WTC11 (cell line): ENCODE data around the gene TACO1. TPM values are rescaled to one million over a fixed set of nuclear protein-coding genes. Genes with fewer than 3 reads are reported as not detected.

ENCODE experiments used
- ATAC-seq: fragments of 200-7000 bp; cut with Tn5 transposase; 2 replicates; pipeline ENCODE4 v1.10.0; 2021; ENCODE audit warnings: mild to moderate bottlenecking, moderate library complexity
- CTCF ChIA-PET: fragments of 300-600 bp; sonication (Branson Sonifier 250); formaldehyde crosslinking; loops from one replicate; lab custom pipeline; 2021; ENCODE audit warnings: antibody characterized with exemption; lab: Charles Lee
- POLR2A ChIA-PET: fragments of 350-600 bp; sonication (Branson Sonifier 250); formaldehyde crosslinking; loops from one replicate; lab custom pipeline; 2021; ENCODE audit warnings: antibody characterized with exemption; lab: Charles Lee
- DNase-seq: peaks from one replicate; pipeline ENCODE4 v3.0.0; 2021; ENCODE audit warnings: low spot score
- H3K27ac Mint-ChIP-seq: 2 replicates; pipeline ENCODE4 v1.8.0; 2021; ENCODE audit warnings: mixed read lengths
- H3K27me3 Mint-ChIP-seq: 2 replicates; pipeline ENCODE4 v1.8.0; 2021; ENCODE audit warnings: low read depth, mild to moderate bottlenecking, moderate library complexity, mixed read lengths
- H3K36me3 Mint-ChIP-seq: 2 replicates; pipeline ENCODE4 v1.8.0; 2021; ENCODE audit warnings: mixed read lengths
- H3K4me1 Mint-ChIP-seq: 2 replicates; pipeline ENCODE4 v1.8.0; 2022; ENCODE audit warnings: mixed read lengths
- H3K4me3 Mint-ChIP-seq: 2 replicates; pipeline ENCODE4 v1.8.0; 2021; ENCODE audit warnings: mild to moderate bottlenecking, moderate library complexity, mixed read lengths
- H3K9me3 Mint-ChIP-seq: 2 replicates; pipeline ENCODE4 v1.8.0; 2021; ENCODE audit warnings: mixed read lengths
- ATF6 ChIP-seq: sonication (generic); formaldehyde crosslinking; IDR thresholded peaks from 2 replicates; pipeline ENCODE4 v1.8.1; 2023; ENCODE audit warnings: mild to moderate bottlenecking, missing genetic modification reagents
- E2F1 ChIP-seq: sonication (generic); formaldehyde crosslinking; IDR thresholded peaks from 2 replicates; pipeline ENCODE4 v1.8.0; 2022; ENCODE audit warnings: mild to moderate bottlenecking, missing genetic modification reagents
- E2F4 ChIP-seq: sonication (generic); formaldehyde crosslinking; IDR thresholded peaks from 2 replicates; pipeline ENCODE4 v1.8.1; 2022; ENCODE audit warnings: low read depth, mild to moderate bottlenecking, moderate library complexity, missing genetic modification reagents, borderline replicate concordance
- E2F5 ChIP-seq: sonication (generic); formaldehyde crosslinking; IDR thresholded peaks from 2 replicates; pipeline ENCODE4 v1.8.1; 2022; ENCODE audit warnings: mild to moderate bottlenecking, moderate library complexity, missing genetic modification reagents
- ESRRA ChIP-seq: sonication (generic); formaldehyde crosslinking; IDR thresholded peaks from 2 replicates; pipeline ENCODE4 v1.8.1; 2022; ENCODE audit warnings: mild to moderate bottlenecking, missing genetic modification reagents, borderline replicate concordance
- FOXK1 ChIP-seq: sonication (generic); formaldehyde crosslinking; IDR thresholded peaks from 2 replicates; pipeline ENCODE4 v1.8.0; 2022; ENCODE audit warnings: mild to moderate bottlenecking, moderate library complexity, missing genetic modification reagents
- FOXP1 ChIP-seq: sonication (generic); formaldehyde crosslinking; IDR thresholded peaks from 2 replicates; pipeline ENCODE4 v1.8.0; 2022; ENCODE audit warnings: missing genetic modification reagents, mild to moderate bottlenecking, moderate library complexity, borderline replicate concordance
- GRHL2 ChIP-seq: fragments of 250-450 bp; sonication (Bioruptor Pico); IDR thresholded peaks from 2 replicates; pipeline ENCODE4 v1.8.0; 2022; ENCODE audit warnings: mild to moderate bottlenecking, moderate library complexity; ENCODE audit not compliant: insufficient replicate concordance, severe bottlenecking
- HMGA2 ChIP-seq: fragments of 250-450 bp; sonication (Bioruptor Pico); IDR thresholded peaks from 2 replicates; pipeline ENCODE4 v1.4.0; 2021; ENCODE audit warnings: mild to moderate bottlenecking, moderate library complexity
- HMGXB4 ChIP-seq: sonication (generic); formaldehyde crosslinking; IDR thresholded peaks from 2 replicates; pipeline ENCODE4 v1.8.1; 2023; ENCODE audit warnings: mild to moderate bottlenecking, moderate library complexity, missing genetic modification reagents
- NFE2L1 ChIP-seq: sonication (generic); formaldehyde crosslinking; IDR thresholded peaks from 2 replicates; pipeline ENCODE4 v1.8.1; 2023; ENCODE audit warnings: missing genetic modification reagents
- NR1H2 ChIP-seq: sonication (generic); formaldehyde crosslinking; IDR thresholded peaks from 2 replicates; pipeline ENCODE4 v1.9.0; 2021; ENCODE audit warnings: mild to moderate bottlenecking, moderate library complexity, missing genetic modification reagents
- NR2C2 ChIP-seq: sonication (generic); formaldehyde crosslinking; IDR thresholded peaks from 2 replicates; pipeline ENCODE4 v1.8.0; 2022; ENCODE audit warnings: mild to moderate bottlenecking, missing genetic modification reagents
- RORB ChIP-seq: fragments of 250-450 bp; sonication (Bioruptor Pico); IDR thresholded peaks from 2 replicates; pipeline ENCODE4 v1.9.0; 2021; ENCODE audit warnings: mild to moderate bottlenecking
- SOX15 ChIP-seq: fragments of 250-450 bp; sonication (Bioruptor Pico); IDR thresholded peaks from 2 replicates; pipeline ENCODE4 v1.9.0; 2021; ENCODE audit warnings: mild to moderate bottlenecking
- ZBTB21 ChIP-seq: sonication (generic); formaldehyde crosslinking; IDR thresholded peaks from 2 replicates; pipeline ENCODE4 v1.8.1; 2023; ENCODE audit warnings: mild to moderate bottlenecking, missing genetic modification reagents, borderline replicate concordance
- ZNF121 ChIP-seq: sonication (generic); formaldehyde crosslinking; IDR thresholded peaks from 2 replicates; pipeline ENCODE4 v1.8.0; 2023; ENCODE audit warnings: missing genetic modification reagents
- ZNF138 ChIP-seq: sonication (generic); formaldehyde crosslinking; conservative IDR thresholded peaks from 2 replicates; pipeline ENCODE4 v1.8.1; 2022; ENCODE audit warnings: mild to moderate bottlenecking, moderate library complexity, missing genetic modification reagents
- ZNF232 ChIP-seq: sonication (generic); formaldehyde crosslinking; IDR thresholded peaks from 2 replicates; pipeline ENCODE4 v1.8.0; 2022; ENCODE audit warnings: mild to moderate bottlenecking, missing genetic modification reagents
- ZNF263 ChIP-seq: sonication (generic); formaldehyde crosslinking; IDR thresholded peaks from 2 replicates; pipeline ENCODE4 v1.8.1; 2022; ENCODE audit warnings: low read depth, mild to moderate bottlenecking, moderate library complexity, missing genetic modification reagents
- ZNF512 ChIP-seq: sonication (generic); formaldehyde crosslinking; IDR thresholded peaks from 2 replicates; pipeline ENCODE4 v1.8.1; 2022; ENCODE audit warnings: missing genetic modification reagents, borderline replicate concordance
- total RNA-seq: library from RNA; stranded (reverse); gene quantifications from 3 replicates; pipeline ENCODE4 v1.2.3, GENCODE V29; 2021

The TACO1 gene
- total RNA-seq, 1 experiment from 2014 or later, result 26.9 TPM

GRCh38 chr17:63613663-63614062 lies 13.0 kb downstream of the TACO1 start:
- ATAC-seq (no peak), DNase-seq (no peak)
- ChIA-PET POLR2A (no interaction called here), CTCF (interaction anchor here (4.3 kb wide), 1 partner anchor 188 kb away, joined by 104 read pairs; no protein-coding TSS in a partner anchor)
- no peak for TF ChIP-seq NFE2L1 (CRISPR knock-in tag)
- no peak for TF ChIP-seq E2F5
- H3K36me3 Mint-ChIP-seq, result peaks cover under 1% of the 10 kb centered on the region
- no peak overlapping the region for H3K4me3 Mint-ChIP-seq
- no peaks in the 10 kb centered on the region for H3K4me1 Mint-ChIP-seq
- no peak overlapping the region for H3K27ac Mint-ChIP-seq
- H3K27me3 Mint-ChIP-seq, result no peaks in the 10 kb centered on the region
- no peaks in the 10 kb centered on the region for H3K9me3 Mint-ChIP-seq

GRCh38 chr17:63621229-63621683 lies 20.6 kb downstream of the TACO1 start:
- TF ChIP-seq E2F1 (CRISPR knock-in tag) (no peak), RORB (CRISPR knock-in tag) (no peak), ZNF121 (CRISPR knock-in tag) (peak; percentile 39; the same call in 1 of the 2 replicates)
- Mint-ChIP-seq H3K4me1 (peaks cover 19% of the 10 kb centered on the region), H3K27me3 (no peaks in the 10 kb centered on the region; the same call in 1 of the 2 replicates), H3K36me3 (no peaks in the 10 kb centered on the region), H3K27ac (peak overlapping the region; percentile 91), H3K4me3 (peak overlapping the region; percentile 75), H3K9me3 (no peaks in the 10 kb centered on the region)
- POLR2A ChIA-PET, result interaction anchor here (0.9 to 1.8 kb wide), 6 partner anchors 9 to 528 kb away, joined by 3 to 8 read pairs (median 5); partner anchors contain the start of genes CCDC47, DDX42 and LIMD2
- CTCF ChIA-PET, result interaction anchor here (0.6 to 2.9 kb wide), 19 partner anchors 10 to 922 kb away, joined by 3 to 67 read pairs (median 6); partner anchors contain the start of genes ACE and STRADA
- ATAC-seq, result peak; percentile 37
- no peak for DNase-seq

GRCh38 chr17:63621684-63622573 lies 21.2 kb downstream of the TACO1 start, which contains the start of gene MAP3K3:
MAP3K3 (plus strand) TSS chr17:63622417; CDS start chr17:63622760, 343 bp downstream.
- Mint-ChIP-seq H3K36me3 (no peaks in the 10 kb centered on the region), H3K9me3 (no peaks in the 10 kb centered on the region), H3K4me3 (peak within 1 kb of the TSS; percentile 98), H3K27me3 (no peaks in the 10 kb centered on the region; the same call in 1 of the 2 replicates), H3K4me1 (peaks cover 25% of the 10 kb centered on the region), H3K27ac (peak within 1 kb of the TSS; percentile 91)
- ATAC-seq (peak; percentile 91), DNase-seq (peak; percentile 99)
- POLR2A ChIA-PET, result interaction anchor here (0.6 to 1.8 kb wide), 13 partner anchors 10 to 527 kb away, joined by 3 to 9 read pairs (median 5); partner anchors contain the start of genes CCDC47, DCAF7, DDX42 and LIMD2
- CTCF ChIA-PET, result interaction anchor here (0.6 to 2.9 kb wide), 27 partner anchors 9 to 923 kb away, joined by 3 to 67 read pairs (median 4); partner anchors contain the start of genes ACE, STRADA and TACO1
- TF ChIP-seq HMGA2 (CRISPR knock-in tag) (no peak), ZBTB21 (no peak), FOXK1 (CRISPR knock-in tag) (peak; percentile 51; the same call in 1 of the 2 replicates), ESRRA (CRISPR knock-in tag) (no peak), ZNF263 (no peak), GRHL2 (CRISPR knock-in tag) (no peak), E2F4 (CRISPR knock-in tag) (no peak), SOX15 (CRISPR knock-in tag) (no peak), ZNF512 (no peak), NR1H2 (no peak), ZNF138 (CRISPR knock-in tag) (no peak), NR2C2 (no peak), ZNF232 (peak; percentile 88; the same call in 1 of the 2 replicates), ATF6 (CRISPR knock-in tag) (no peak), FOXP1 (CRISPR knock-in tag) (peak; percentile 30; the same call in 1 of the 2 replicates), HMGXB4 (CRISPR knock-in tag) (peak; percentile 88)
